ENCODE measurements around the gene SULF2.

Gene SULF2

GRCh38 chr20:47682028-47682783 lies 103.1 kb downstream of the SULF2 start:
- H3K4me1 ChIP-seq (ENCODE audit: control insufficient read depth, insufficient read depth, low read length): no peaks in the 10 kb centered on the region
- H3K36me3 ChIP-seq (ENCODE audit: insufficient read depth, low read length): no peaks in the 10 kb centered on the region

GRCh38 chr20:47680804-47681529 lies 104.3 kb downstream of the SULF2 start:
- H3K36me3 ChIP-seq (ENCODE audit: insufficient read depth, low read length): no peaks in the 10 kb centered on the region
- H3K4me1 ChIP-seq (ENCODE audit: control insufficient read depth, insufficient read depth, low read length): no peaks in the 10 kb centered on the region
- no peak overlapping the region for H3K9ac ChIP-seq (ENCODE audit: low read depth, low read length)
- no peak overlapping the region for H3K4me2 ChIP-seq (ENCODE audit: low read length)
- H3K27me3 ChIP-seq (ENCODE audit: control insufficient read depth, insufficient read depth, low read length): peaks cover 22% of the 10 kb centered on the region
- no peaks in the 10 kb centered on the region for H3K9me3 ChIP-seq (replicated peaks; ENCODE audit: low read length)
- H3K4me3 ChIP-seq (ENCODE audit: low read length): no peak overlapping the region

More at GRCh38 chr20:47682028-47682783, 103.1 kb downstream of the SULF2 start:
- H3K9ac ChIP-seq (ENCODE audit: low read depth, low read length): no peak overlapping the region
- H3K27me3 ChIP-seq (ENCODE audit: control insufficient read depth, insufficient read depth, low read length): peaks cover 23% of the 10 kb centered on the region
- no peak overlapping the region for H3K4me3 ChIP-seq (ENCODE audit: low read length)
- no peaks in the 10 kb centered on the region for H3K9me3 ChIP-seq (replicated peaks; ENCODE audit: low read length)
- H3K4me2 ChIP-seq (ENCODE audit: low read length): no peak overlapping the region

- H3K36me3 ChIP-seq (ENCODE audit: insufficient read depth, low read length): no peaks in the 10 kb centered on the region
- peaks cover 22% of the 10 kb centered on the region for H3K27me3 ChIP-seq (ENCODE audit: control insufficient read depth, insufficient read depth, low read length)
- H3K4me2 ChIP-seq (ENCODE audit: low read length): no peak overlapping the region
- no peaks in the 10 kb centered on the region for H3K9me3 ChIP-seq (replicated peaks; ENCODE audit: low read length)
- H3K9ac ChIP-seq (ENCODE audit: low read depth, low read length): no peak overlapping the region
- no peak overlapping the region for H3K4me3 ChIP-seq (ENCODE audit: low read length)
- H3K4me1 ChIP-seq (ENCODE audit: control insufficient read depth, insufficient read depth, low read length): no peaks in the 10 kb centered on the region
Observed at GRCh38 chr20:47679462-47679861, 105.8 kb downstream of the SULF2 start.

- H3K9ac ChIP-seq (ENCODE audit: low read depth, low read length): no peak overlapping the region
- H3K4me1 ChIP-seq (ENCODE audit: control insufficient read depth, insufficient read depth, low read length): no peaks in the 10 kb centered on the region
- no peak overlapping the region for H3K4me2 ChIP-seq (ENCODE audit: low read length)
- no peaks in the 10 kb centered on the region for H3K36me3 ChIP-seq (ENCODE audit: insufficient read depth, low read length)
- no peak overlapping the region for H3K4me3 ChIP-seq (ENCODE audit: low read length)
- H3K9me3 ChIP-seq (replicated peaks; ENCODE audit: low read length): no peaks in the 10 kb centered on the region
- peaks cover 22% of the 10 kb centered on the region for H3K27me3 ChIP-seq (ENCODE audit: control insufficient read depth, insufficient read depth, low read length)
Observed at GRCh38 chr20:47678536-47678935, 106.7 kb downstream of the SULF2 start.

GRCh38 chr20:47677635-47678453 lies 107.4 kb downstream of the SULF2 start:
- Histone ChIP-seq H3K36me3 (ENCODE audit: insufficient read depth, low read length) (no peaks in the 10 kb centered on the region), H3K27me3 (ENCODE audit: control insufficient read depth, insufficient read depth, low read length) (peaks cover 19% of the 10 kb centered on the region), H3K4me2 (ENCODE audit: low read length) (no peak overlapping the region), H3K4me1 (ENCODE audit: control insufficient read depth, insufficient read depth, low read length) (no peaks in the 10 kb centered on the region), H3K9me3 (replicated peaks; ENCODE audit: low read length) (no peaks in the 10 kb centered on the region), H3K4me3 (ENCODE audit: low read length) (no peak overlapping the region), H3K9ac (ENCODE audit: low read depth, low read length) (no peak overlapping the region)

GRCh38 chr20:47676912-47677634 lies 108.2 kb downstream of the SULF2 start:
- Histone ChIP-seq H3K9me3 (replicated peaks; ENCODE audit: low read length) (no peaks in the 10 kb centered on the region), H3K9ac (ENCODE audit: low read depth, low read length) (no peak overlapping the region), H3K36me3 (ENCODE audit: insufficient read depth, low read length) (no peaks in the 10 kb centered on the region), H3K4me2 (ENCODE audit: low read length) (no peak overlapping the region), H3K4me3 (ENCODE audit: low read length) (no peak overlapping the region), H3K4me1 (ENCODE audit: control insufficient read depth, insufficient read depth, low read length) (no peaks in the 10 kb centered on the region), H3K27me3 (ENCODE audit: control insufficient read depth, insufficient read depth, low read length) (peaks cover 19% of the 10 kb centered on the region)

GRCh38 chr20:47676219-47676721 lies 109.0 kb downstream of the SULF2 start:
- H3K4me2 ChIP-seq (ENCODE audit: low read length): no peak overlapping the region
- H3K9me3 ChIP-seq (replicated peaks; ENCODE audit: low read length): no peaks in the 10 kb centered on the region
- no peak overlapping the region for H3K9ac ChIP-seq (ENCODE audit: low read depth, low read length)
- no peaks in the 10 kb centered on the region for H3K4me1 ChIP-seq (ENCODE audit: control insufficient read depth, insufficient read depth, low read length)
- no peak overlapping the region for H3K4me3 ChIP-seq (ENCODE audit: low read length)
- H3K36me3 ChIP-seq (ENCODE audit: insufficient read depth, low read length): no peaks in the 10 kb centered on the region
- H3K27me3 ChIP-seq (ENCODE audit: control insufficient read depth, insufficient read depth, low read length): peaks cover 13% of the 10 kb centered on the region

- Histone ChIP-seq H3K9ac (ENCODE audit: low read depth, low read length) (no peak overlapping the region), H3K4me2 (ENCODE audit: low read length) (no peak overlapping the region), H3K36me3 (ENCODE audit: insufficient read depth, low read length) (no peaks in the 10 kb centered on the region), H3K4me3 (ENCODE audit: low read length) (no peak overlapping the region), H3K27me3 (ENCODE audit: control insufficient read depth, insufficient read depth, low read length) (peaks cover 11% of the 10 kb centered on the region), H3K9me3 (replicated peaks; ENCODE audit: low read length) (no peaks in the 10 kb centered on the region), H3K4me1 (ENCODE audit: control insufficient read depth, insufficient read depth, low read length) (no peaks in the 10 kb centered on the region)
Observed at GRCh38 chr20:47675190-47676142, 109.8 kb downstream of the SULF2 start.

GRCh38 chr20:47674686-47675085 lies 110.6 kb downstream of the SULF2 start:
- H3K4me1 ChIP-seq (ENCODE audit: control insufficient read depth, insufficient read depth, low read length): no peaks in the 10 kb centered on the region
- no peak overlapping the region for H3K4me2 ChIP-seq (ENCODE audit: low read length)
- peaks cover 11% of the 10 kb centered on the region for H3K27me3 ChIP-seq (ENCODE audit: control insufficient read depth, insufficient read depth, low read length)
- H3K9ac ChIP-seq (ENCODE audit: low read depth, low read length): no peak overlapping the region
- no peaks in the 10 kb centered on the region for H3K9me3 ChIP-seq (replicated peaks; ENCODE audit: low read length)
- no peak overlapping the region for H3K4me3 ChIP-seq (ENCODE audit: low read length)
- H3K36me3 ChIP-seq (ENCODE audit: insufficient read depth, low read length): no peaks in the 10 kb centered on the region

- Histone ChIP-seq H3K4me1 (ENCODE audit: control insufficient read depth, insufficient read depth, low read length) (no peaks in the 10 kb centered on the region), H3K36me3 (ENCODE audit: insufficient read depth, low read length) (no peaks in the 10 kb centered on the region), H3K4me3 (ENCODE audit: low read length) (no peak overlapping the region)
Observed at GRCh38 chr20:47674145-47674544, 111.1 kb downstream of the SULF2 start.

More at GRCh38 chr20:47674145-47674544, 111.1 kb downstream of the SULF2 start:
- H3K27me3 ChIP-seq (ENCODE audit: control insufficient read depth, insufficient read depth, low read length): peaks cover 11% of the 10 kb centered on the region
- no peak overlapping the region for H3K4me2 ChIP-seq (ENCODE audit: low read length)
- H3K9me3 ChIP-seq (replicated peaks; ENCODE audit: low read length): no peaks in the 10 kb centered on the region
- H3K9ac ChIP-seq (ENCODE audit: low read depth, low read length): no peak overlapping the region

Data from skeletal muscle satellite cell (primary cell).